HEK293 (cell line): ENCODE results near the gene PCDH12.

Experiments
- CTCF ChIA-PET: fragments of 350-600 bp; formaldehyde crosslinking; extraction: SDS; loops from one replicate; lab custom pipeline; 2021; ENCODE audit warnings: antibody characterized with exemption; lab: Yijun Ruan, JAX
- POLR2A ChIA-PET: fragments of 300-600 bp; formaldehyde crosslinking; extraction: SDS; loops from one replicate; lab custom pipeline; 2020; ENCODE audit warnings: antibody characterized with exemption, inconsistent platforms; lab: Yijun Ruan, JAX
- H3K27ac ChIP-seq: fragments of 200-500 bp; sonication (Bioruptor generic); 2 replicates; pipeline ENCODE4 v1.5.1; 2014; ENCODE audit warnings: low read depth, low read length, control low read depth, inconsistent platforms; ENCODE audit errors: extremely low read depth
- H3K36me3 ChIP-seq, 2 experiments: fragments of 200-500 bp in 1 of 2; sonication (Bioruptor generic) in 1 of 2; 1 replicate in 1 of 2; 2 replicates in 1 of 2; pipeline ENCODE4 v1.5.1; 2014 to 2017; ENCODE audit warnings: inconsistent platforms in 2 of 2, low read length in 2 of 2; ENCODE audit not compliant: control insufficient read depth in 2 of 2, insufficient read depth in 1 of 2
- H3K4me1 ChIP-seq: fragments of 200-500 bp; sonication (Bioruptor generic); 2 replicates; pipeline ENCODE4 v1.5.1; 2014; ENCODE audit warnings: mild to moderate bottlenecking, low read length, inconsistent platforms; ENCODE audit not compliant: control insufficient read depth, insufficient read depth
- H3K4me3 ChIP-seq: 2 replicates; pipeline ENCODE4 v1.5.1; 2011; ENCODE audit warnings: low read depth, mild to moderate bottlenecking, control low read depth, low read length, moderate library complexity
- H3K9me3 ChIP-seq: fragments of 200-500 bp; sonication (Bioruptor generic); 2 replicates; pipeline ENCODE4 v1.5.1; 2014; ENCODE audit warnings: low read depth, low read length, inconsistent platforms; ENCODE audit not compliant: control insufficient read depth, insufficient read depth
- AEBP2 ChIP-seq: fragments of 450-650 bp; formaldehyde crosslinking; IDR thresholded peaks from 2 replicates; pipeline ENCODE4 v1.5.1; 2016; ENCODE audit warnings: missing biosample characterization, missing genetic modification characterization, borderline replicate concordance
- HOXC10 ChIP-seq: sonication (generic); formaldehyde crosslinking; IDR thresholded peaks from 2 replicates; pipeline ENCODE4 v1.8.1; 2023; ENCODE audit warnings: mild to moderate bottlenecking, missing genetic modification reagents
- KLF10 ChIP-seq: fragments of 450-650 bp; IDR thresholded peaks from 2 replicates; pipeline ENCODE4 v1.5.1; 2018; ENCODE audit warnings: missing biosample characterization, mild to moderate bottlenecking, missing genetic modification characterization
- KLF8 ChIP-seq: fragments of 450-650 bp; formaldehyde crosslinking; IDR thresholded peaks from 2 replicates; pipeline ENCODE4 v1.5.1; 2016; ENCODE audit warnings: missing biosample characterization, missing genetic modification characterization
- PATZ1 ChIP-seq: fragments of 450-650 bp; formaldehyde crosslinking; IDR thresholded peaks from 2 replicates; pipeline ENCODE4 v1.5.1; 2016; ENCODE audit warnings: missing biosample characterization, missing genetic modification characterization
- PRDM1 ChIP-seq: fragments of 450-650 bp; formaldehyde crosslinking; IDR thresholded peaks from 2 replicates; pipeline ENCODE4; 2016; ENCODE audit warnings: missing biosample characterization, missing genetic modification characterization
- PRDM6 ChIP-seq: fragments of 450-650 bp; formaldehyde crosslinking; IDR thresholded peaks from 2 replicates; pipeline ENCODE4 v1.5.1; 2017; ENCODE audit warnings: missing biosample characterization, missing genetic modification characterization
- ZBTB17 ChIP-seq: fragments of 450-650 bp; formaldehyde crosslinking; IDR thresholded peaks from 2 replicates; pipeline ENCODE4 v1.5.1; 2016; ENCODE audit warnings: missing biosample characterization, missing genetic modification characterization
- ZFP37 ChIP-seq: fragments of 450-650 bp; formaldehyde crosslinking; IDR thresholded peaks from 2 replicates; pipeline ENCODE4 v1.5.1; 2016; ENCODE audit warnings: missing biosample characterization, missing genetic modification characterization
- ZNF10 ChIP-seq: fragments of 450-650 bp; formaldehyde crosslinking; IDR thresholded peaks from 2 replicates; pipeline ENCODE4 v1.5.1; 2017; ENCODE audit warnings: missing biosample characterization, missing genetic modification characterization
- ZNF274 ChIP-seq, 2 experiments: fragments of 200-500 bp in 1 of 2; fragments of 450-650 bp in 1 of 2; sonication (Bioruptor generic) in 1 of 2; formaldehyde crosslinking in 1 of 2; IDR thresholded peaks; 2 replicates each; pipeline versions ENCODE4 v1.5.1 to v1.6.1; 2014 to 2016; ENCODE audit warnings: borderline replicate concordance in 1 of 2, inconsistent platforms in 1 of 2, low read length in 1 of 2, missing biosample characterization in 1 of 2, missing genetic modification characterization in 1 of 2
- ZNF341 ChIP-seq: fragments of 450-650 bp; formaldehyde crosslinking; IDR thresholded peaks from 2 replicates; pipeline ENCODE4; 2016; ENCODE audit warnings: low read depth, missing biosample characterization, missing genetic modification characterization
- ZNF350 ChIP-seq: fragments of 450-650 bp; formaldehyde crosslinking; IDR thresholded peaks from 2 replicates; pipeline ENCODE4 v1.5.0; 2017; ENCODE audit warnings: missing biosample characterization, mild to moderate bottlenecking, missing genetic modification characterization
- ZNF433 ChIP-seq: fragments of 450-650 bp; formaldehyde crosslinking; IDR thresholded peaks from 2 replicates; pipeline ENCODE4 v1.5.1; 2016; ENCODE audit warnings: missing biosample characterization, missing genetic modification characterization, low read depth
- ZNF558 ChIP-seq: fragments of 450-650 bp; formaldehyde crosslinking; IDR thresholded peaks from 2 replicates; pipeline ENCODE4 v1.5.1; 2016; ENCODE audit warnings: missing biosample characterization, missing genetic modification characterization
- ZNF585B ChIP-seq: fragments of 450-650 bp; formaldehyde crosslinking; IDR thresholded peaks from 2 replicates; pipeline ENCODE4 v1.5.1; 2016; ENCODE audit warnings: missing biosample characterization, missing genetic modification characterization
- ZNF626 ChIP-seq: fragments of 450-650 bp; sonication (Bioruptor Pico); formaldehyde crosslinking; IDR thresholded peaks from 2 replicates; pipeline ENCODE4 v1.5.1; 2018; ENCODE audit warnings: missing biosample characterization, missing genetic modification characterization, inconsistent platforms
- ZNF629 ChIP-seq: fragments of 450-650 bp; formaldehyde crosslinking; IDR thresholded peaks from 2 replicates; pipeline ENCODE4 v1.5.1; 2017; ENCODE audit warnings: missing biosample characterization, missing genetic modification characterization
- ZNF660 ChIP-seq: fragments of 450-650 bp; IDR thresholded peaks from 2 replicates; pipeline ENCODE4 v1.5.1; 2018; ENCODE audit warnings: missing biosample characterization, mild to moderate bottlenecking, missing genetic modification characterization
- ZSCAN30 ChIP-seq: fragments of 450-650 bp; IDR thresholded peaks from 2 replicates; pipeline ENCODE4 v1.5.1; 2018; ENCODE audit warnings: missing biosample characterization, mild to moderate bottlenecking, missing genetic modification characterization, moderate library complexity
- TF ChIP-seq, protein P1 (sequence below): fragments of 450-650 bp; formaldehyde crosslinking; IDR thresholded peaks from 2 replicates; pipeline ENCODE4 v1.5.1; 2017; ENCODE audit warnings: missing biosample characterization, missing genetic modification characterization
- TF ChIP-seq, protein P2 (sequence below): fragments of 450-650 bp; formaldehyde crosslinking; IDR thresholded peaks from 2 replicates; pipeline ENCODE4 v1.5.1; 2016; ENCODE audit warnings: missing biosample characterization, missing genetic modification characterization
- TF ChIP-seq, protein P3 (sequence below): fragments of 450-650 bp; formaldehyde crosslinking; IDR thresholded peaks from 2 replicates; pipeline ENCODE4 v1.5.1; 2016; ENCODE audit warnings: missing biosample characterization, missing genetic modification characterization, low read depth

PCDH12 gene

GRCh38 chr5:141963701-141964100, 5.7 kb upstream of the PCDH12 start (continued):
- TF ChIP-seq PRDM1 (tag by site-specific recombination) (no peak), ZNF341 (tag by site-specific recombination) (no peak), HOXC10 (no peak), PRDM6 (tag by site-specific recombination) (no peak), ZNF585B (no peak)
- TF ChIP-seq, protein P1, sequence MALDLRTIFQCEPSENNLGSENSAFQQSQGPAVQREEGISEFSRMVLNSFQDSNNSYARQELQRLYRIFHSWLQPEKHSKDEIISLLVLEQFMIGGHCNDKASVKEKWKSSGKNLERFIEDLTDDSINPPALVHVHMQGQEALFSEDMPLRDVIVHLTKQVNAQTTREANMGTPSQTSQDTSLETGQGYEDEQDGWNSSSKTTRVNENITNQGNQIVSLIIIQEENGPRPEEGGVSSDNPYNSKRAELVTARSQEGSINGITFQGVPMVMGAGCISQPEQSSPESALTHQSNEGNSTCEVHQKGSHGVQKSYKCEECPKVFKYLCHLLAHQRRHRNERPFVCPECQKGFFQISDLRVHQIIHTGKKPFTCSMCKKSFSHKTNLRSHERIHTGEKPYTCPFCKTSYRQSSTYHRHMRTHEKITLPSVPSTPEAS (tag by site-specific recombination), result no peak
- TF ChIP-seq, protein P2, sequence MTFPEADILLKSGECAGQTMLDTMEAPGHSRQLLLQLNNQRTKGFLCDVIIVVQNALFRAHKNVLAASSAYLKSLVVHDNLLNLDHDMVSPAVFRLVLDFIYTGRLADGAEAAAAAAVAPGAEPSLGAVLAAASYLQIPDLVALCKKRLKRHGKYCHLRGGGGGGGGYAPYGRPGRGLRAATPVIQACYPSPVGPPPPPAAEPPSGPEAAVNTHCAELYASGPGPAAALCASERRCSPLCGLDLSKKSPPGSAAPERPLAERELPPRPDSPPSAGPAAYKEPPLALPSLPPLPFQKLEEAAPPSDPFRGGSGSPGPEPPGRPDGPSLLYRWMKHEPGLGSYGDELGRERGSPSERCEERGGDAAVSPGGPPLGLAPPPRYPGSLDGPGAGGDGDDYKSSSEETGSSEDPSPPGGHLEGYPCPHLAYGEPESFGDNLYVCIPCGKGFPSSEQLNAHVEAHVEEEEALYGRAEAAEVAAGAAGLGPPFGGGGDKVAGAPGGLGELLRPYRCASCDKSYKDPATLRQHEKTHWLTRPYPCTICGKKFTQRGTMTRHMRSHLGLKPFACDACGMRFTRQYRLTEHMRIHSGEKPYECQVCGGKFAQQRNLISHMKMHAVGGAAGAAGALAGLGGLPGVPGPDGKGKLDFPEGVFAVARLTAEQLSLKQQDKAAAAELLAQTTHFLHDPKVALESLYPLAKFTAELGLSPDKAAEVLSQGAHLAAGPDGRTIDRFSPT (tag by site-specific recombination), result no peak
- TF ChIP-seq, protein P3, sequence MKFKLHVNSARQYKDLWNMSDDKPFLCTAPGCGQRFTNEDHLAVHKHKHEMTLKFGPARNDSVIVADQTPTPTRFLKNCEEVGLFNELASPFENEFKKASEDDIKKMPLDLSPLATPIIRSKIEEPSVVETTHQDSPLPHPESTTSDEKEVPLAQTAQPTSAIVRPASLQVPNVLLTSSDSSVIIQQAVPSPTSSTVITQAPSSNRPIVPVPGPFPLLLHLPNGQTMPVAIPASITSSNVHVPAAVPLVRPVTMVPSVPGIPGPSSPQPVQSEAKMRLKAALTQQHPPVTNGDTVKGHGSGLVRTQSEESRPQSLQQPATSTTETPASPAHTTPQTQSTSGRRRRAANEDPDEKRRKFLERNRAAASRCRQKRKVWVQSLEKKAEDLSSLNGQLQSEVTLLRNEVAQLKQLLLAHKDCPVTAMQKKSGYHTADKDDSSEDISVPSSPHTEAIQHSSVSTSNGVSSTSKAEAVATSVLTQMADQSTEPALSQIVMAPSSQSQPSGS (tag by site-specific recombination), result no peak

GRCh38 chr5:141961466-141961865, 3.5 kb upstream of the PCDH12 start:
- ChIA-PET POLR2A (interaction anchor here (0.6 to 1.7 kb wide), 4 partner anchors 8 to 270 kb away, joined by 3 to 8 read pairs (median 5); partner anchors contain the start of genes DELE1 and RNF14), CTCF (interaction anchor here (0.5 to 6.0 kb wide), 63 partner anchors 8 to 964 kb away, joined by 3 to 158 read pairs (median 5); partner anchors contain the start of genes DELE1, PCDH1 and RNF14)
- no peak overlapping the region for H3K27ac ChIP-seq

GRCh38 chr5:141960449-141961323, 2.7 kb upstream of the PCDH12 start:
- no peaks in the 10 kb centered on the region for H3K9me3 ChIP-seq
- no peaks in the 10 kb centered on the region for H3K4me1 ChIP-seq
- POLR2A ChIA-PET, result interaction anchor here (1.5 to 1.7 kb wide), 3 partner anchors 9 to 269 kb away, joined by 4 to 8 read pairs (median 6); partner anchors contain the start of genes DELE1 and RNF14
- no peak overlapping the region for H3K27ac ChIP-seq
- CTCF ChIA-PET, result interaction anchor here (0.6 to 6.0 kb wide), 79 partner anchors 8 to 1076 kb away, joined by 3 to 158 read pairs (median 5); partner anchors contain the start of genes ARAP3, DELE1, GNPDA1 and PCDH1
- H3K4me3 ChIP-seq, result no peak overlapping the region
- H3K36me3 ChIP-seq, result no peaks in the 10 kb centered on the region
- 0 out of 2 replicates have a peak, but pooled peaks have one; percentile 34 for TF ChIP-seq ZNF558 (tag by site-specific recombination)
- TF ChIP-seq ZBTB17 (tag by site-specific recombination), result peak; percentile 76
- no peak for TF ChIP-seq ZNF629 (tag by site-specific recombination)
- no peak for TF ChIP-seq ZFP37 (tag by site-specific recombination)
- no peak for TF ChIP-seq ZNF626 (tag by site-specific recombination)
- no peak for TF ChIP-seq HOXC10
- TF ChIP-seq AEBP2 (tag by site-specific recombination), result no peak
- TF ChIP-seq ZNF350 (tag by site-specific recombination), result no peak
- 0 out of 2 replicates have a peak, but pooled peaks have one; percentile 44 for TF ChIP-seq PATZ1 (tag by site-specific recombination)
- TF ChIP-seq KLF8 (tag by site-specific recombination), result no peak
- peak; percentile 49; the same call in 1 of the 2 replicates for TF ChIP-seq ZSCAN30

More at GRCh38 chr5:141961466-141961865, 3.5 kb upstream of the PCDH12 start:
- Histone ChIP-seq H3K36me3 (no peaks in the 10 kb centered on the region), H3K4me1 (no peaks in the 10 kb centered on the region)
- TF ChIP-seq ZNF433, result no peak
- TF ChIP-seq KLF10, result no peak
- TF ChIP-seq ZNF660 (tag by site-specific recombination), result no peak
- TF ChIP-seq ZNF274 (IDR thresholded peaks at IDR 0.05; ENCODE audit: low read length), result no peak
- no peak for TF ChIP-seq ZNF274 (tag by site-specific recombination; IDR thresholded peaks at IDR 0.05; ENCODE audit: borderline replicate concordance)
- no peak for TF ChIP-seq ZNF341 (tag by site-specific recombination)
- no peak for TF ChIP-seq ZNF10 (tag by site-specific recombination)
- TF ChIP-seq, all 188 proteins: peak for 0
- Histone ChIP-seq H3K9me3 (no peaks in the 10 kb centered on the region), H3K4me3 (no peak overlapping the region)
